ENCODE results near the gene LAMA2. TPM values are rescaled to one million over a fixed set of nuclear protein-coding genes. Genes with fewer than 3 reads are reported as not detected.

The LAMA2 gene
- total RNA-seq, 1 donor from 2014 or later = 185 TPM

DNA sequence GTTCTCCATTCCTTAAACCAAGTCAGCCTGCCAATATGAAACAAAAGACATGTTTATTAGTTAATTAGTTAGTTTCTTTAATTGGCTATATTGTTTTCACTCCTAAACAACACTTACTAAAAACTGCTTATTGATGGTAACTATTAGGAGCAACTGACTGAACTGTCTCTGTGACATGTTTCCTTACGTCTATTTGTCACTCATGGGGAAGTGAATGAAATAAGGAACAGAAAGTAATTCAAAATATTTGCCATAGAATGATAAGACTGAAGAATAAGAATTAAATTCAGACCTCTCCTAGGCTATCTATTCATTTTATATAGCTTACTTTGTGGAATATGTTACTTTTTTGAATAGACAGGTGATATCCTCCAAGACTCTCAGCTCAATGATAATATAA is 217.2 kb downstream of the LAMA2 start:
- DNase-seq = no peak
- peak overlapping the region; percentile 85 for H3K27ac ChIP-seq (replicated peaks)
- peaks cover 9% of the 10 kb centered on the region for H3K36me3 ChIP-seq
- no peak overlapping the region for H3K4me3 ChIP-seq
- TF ChIP-seq CTCF (IDR thresholded peaks at IDR 0.05; ENCODE audit: borderline replicate concordance) = no peak
- H3K9me3 ChIP-seq (replicated peaks) = no peaks in the 10 kb centered on the region
- H3K4me1 ChIP-seq = peaks cover 85% of the 10 kb centered on the region
- intact Hi-C loops (cut with micrococcal nuclease) = no loop called here
- no peaks in the 10 kb centered on the region for H3K27me3 ChIP-seq (ENCODE audit: low read depth)

DNA sequence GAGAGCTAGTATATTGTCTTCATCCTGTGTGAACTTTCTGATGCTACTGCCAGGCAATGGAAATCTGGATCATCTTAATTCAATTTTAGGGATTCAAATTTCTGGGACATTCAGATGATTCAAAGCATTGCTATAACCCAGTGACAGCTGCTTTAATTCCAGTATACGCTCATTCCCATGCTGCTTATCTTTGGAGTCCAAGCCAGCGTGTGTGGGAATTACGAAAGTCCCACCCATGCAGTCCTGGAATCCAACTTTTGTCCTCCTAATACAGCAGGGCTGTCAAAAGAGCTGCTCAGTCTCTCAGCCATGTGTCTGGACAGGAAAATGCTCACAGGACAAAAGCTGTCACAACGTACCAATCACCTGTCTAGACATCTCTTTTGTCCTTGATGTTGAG is 219.8 kb downstream of the LAMA2 start:
- Histone ChIP-seq H3K27me3 (ENCODE audit: low read depth) (no peaks in the 10 kb centered on the region), H3K4me1 (peaks cover 82% of the 10 kb centered on the region), H3K9me3 (replicated peaks) (no peaks in the 10 kb centered on the region), H3K27ac (replicated peaks) (peak overlapping the region; percentile 85), H3K4me3 (no peak overlapping the region), H3K36me3 (peaks cover 9% of the 10 kb centered on the region)
- no peak for TF ChIP-seq CTCF (IDR thresholded peaks at IDR 0.05; ENCODE audit: borderline replicate concordance)
- DNase-seq = peak; percentile 55
- intact Hi-C loops (cut with micrococcal nuclease) = no loop called here

DNA sequence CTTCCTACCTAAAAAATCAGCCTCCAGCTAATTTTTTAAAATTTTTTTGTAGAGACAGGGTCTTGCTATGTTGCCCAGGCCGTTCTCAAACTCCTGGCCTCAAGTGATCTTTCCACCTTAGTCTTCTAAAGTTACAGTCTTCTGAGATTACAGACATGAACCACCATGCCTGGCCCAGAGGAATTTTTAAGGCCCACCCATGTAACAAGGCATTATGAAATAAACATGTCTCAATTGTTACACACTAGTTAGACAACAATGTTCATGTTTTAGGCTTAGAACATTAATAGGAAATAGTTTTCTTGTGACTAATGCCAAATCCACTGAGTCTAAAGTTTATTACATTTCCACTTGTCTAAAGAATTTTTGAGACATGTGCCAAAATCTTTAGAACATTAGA is 221.2 kb downstream of the LAMA2 start:
- H3K27me3 ChIP-seq (ENCODE audit: low read depth) = no peaks in the 10 kb centered on the region
- H3K9me3 ChIP-seq (replicated peaks) = no peaks in the 10 kb centered on the region
- no peak for DNase-seq
- H3K27ac ChIP-seq (replicated peaks) = peak overlapping the region; percentile 85
- intact Hi-C loops (cut with micrococcal nuclease) = no loop called here
- no peak overlapping the region for H3K4me3 ChIP-seq
- H3K36me3 ChIP-seq = no peaks in the 10 kb centered on the region
- TF ChIP-seq CTCF (IDR thresholded peaks at IDR 0.05; ENCODE audit: borderline replicate concordance) = no peak
- peaks cover 84% of the 10 kb centered on the region for H3K4me1 ChIP-seq

GRCh38 chr6:129104560-129104959 is 221.6 kb downstream of the LAMA2 start:
- H3K9me3 ChIP-seq (replicated peaks) = no peaks in the 10 kb centered on the region
- DNase-seq = no peak
- no peaks in the 10 kb centered on the region for H3K36me3 ChIP-seq
- H3K27ac ChIP-seq (replicated peaks) = peak overlapping the region; percentile 85
- no peaks in the 10 kb centered on the region for H3K27me3 ChIP-seq (ENCODE audit: low read depth)
- no peak for TF ChIP-seq CTCF (IDR thresholded peaks at IDR 0.05; ENCODE audit: borderline replicate concordance)
- peaks cover 84% of the 10 kb centered on the region for H3K4me1 ChIP-seq
- intact Hi-C loops (cut with micrococcal nuclease) = no loop called here
- H3K4me3 ChIP-seq = no peak overlapping the region

DNA sequence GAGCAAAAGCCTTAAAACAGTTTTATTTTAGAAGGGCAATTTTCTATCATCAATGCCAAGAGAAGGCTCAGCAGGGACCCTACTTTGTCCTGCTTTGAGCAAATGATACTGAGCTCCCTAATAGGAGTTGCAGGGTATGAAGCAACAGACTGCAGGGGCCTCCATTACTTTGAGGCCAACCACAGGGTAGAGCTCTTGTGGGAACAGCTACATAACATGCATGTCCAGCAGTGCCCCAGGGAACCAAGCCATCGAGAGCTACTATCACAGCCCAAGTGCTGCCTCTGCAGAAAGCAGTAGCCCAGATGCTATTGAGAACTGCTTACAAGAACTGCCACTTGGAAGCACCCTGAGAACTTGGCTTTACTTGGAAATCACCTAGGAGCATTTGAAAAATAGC is 222.1 kb downstream of the LAMA2 start:
- peak; percentile 37 for DNase-seq
- Histone ChIP-seq H3K36me3 (no peaks in the 10 kb centered on the region), H3K27me3 (ENCODE audit: low read depth) (no peaks in the 10 kb centered on the region), H3K9me3 (replicated peaks) (no peaks in the 10 kb centered on the region), H3K27ac (replicated peaks) (peak overlapping the region; percentile 85), H3K4me1 (peaks cover 84% of the 10 kb centered on the region), H3K4me3 (no peak overlapping the region)
- TF ChIP-seq CTCF (IDR thresholded peaks at IDR 0.05; ENCODE audit: borderline replicate concordance) = no peak
- intact Hi-C loops (cut with micrococcal nuclease) = no loop called here

DNA sequence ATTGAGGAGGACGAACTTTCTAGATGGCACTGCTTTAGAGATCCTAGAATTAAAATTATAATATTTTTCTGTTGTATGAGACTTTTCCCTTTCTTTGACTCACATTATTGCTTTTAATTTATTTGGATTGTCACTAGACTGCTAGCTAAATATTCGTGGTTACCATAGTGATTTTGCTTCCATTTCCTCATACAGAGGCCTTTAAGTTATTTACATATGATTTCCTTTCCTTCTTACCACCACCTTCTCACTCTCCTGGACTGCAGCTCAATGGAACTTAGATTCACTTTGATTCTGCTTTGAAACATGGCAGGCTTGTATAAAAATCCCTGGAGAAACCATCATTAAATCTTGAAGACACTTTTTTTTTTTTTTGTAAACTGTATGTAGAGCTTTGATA is 222.9 kb downstream of the LAMA2 start:
- Histone ChIP-seq H3K4me1 (peaks cover 90% of the 10 kb centered on the region), H3K36me3 (no peaks in the 10 kb centered on the region), H3K9me3 (replicated peaks) (no peaks in the 10 kb centered on the region), H3K4me3 (no peak overlapping the region), H3K27me3 (ENCODE audit: low read depth) (no peaks in the 10 kb centered on the region), H3K27ac (replicated peaks) (peak overlapping the region; percentile 85)
- TF ChIP-seq CTCF (IDR thresholded peaks at IDR 0.05; ENCODE audit: borderline replicate concordance) = no peak
- intact Hi-C loops (cut with micrococcal nuclease) = no loop called here
- DNase-seq = no peak
